Measurements from ENCODE around the gene TIMM10B. TPM values are rescaled to one million over a fixed set of nuclear protein-coding genes. Genes with fewer than 3 reads are reported as not detected.

TIMM10B gene
- total and polyA plus RNA-seq, 2 of the 13 experiments (the other 11 are each of a cell fraction or from before 2014, with no cell fraction given), result 34.9 to 39.5 TPM

DNA sequence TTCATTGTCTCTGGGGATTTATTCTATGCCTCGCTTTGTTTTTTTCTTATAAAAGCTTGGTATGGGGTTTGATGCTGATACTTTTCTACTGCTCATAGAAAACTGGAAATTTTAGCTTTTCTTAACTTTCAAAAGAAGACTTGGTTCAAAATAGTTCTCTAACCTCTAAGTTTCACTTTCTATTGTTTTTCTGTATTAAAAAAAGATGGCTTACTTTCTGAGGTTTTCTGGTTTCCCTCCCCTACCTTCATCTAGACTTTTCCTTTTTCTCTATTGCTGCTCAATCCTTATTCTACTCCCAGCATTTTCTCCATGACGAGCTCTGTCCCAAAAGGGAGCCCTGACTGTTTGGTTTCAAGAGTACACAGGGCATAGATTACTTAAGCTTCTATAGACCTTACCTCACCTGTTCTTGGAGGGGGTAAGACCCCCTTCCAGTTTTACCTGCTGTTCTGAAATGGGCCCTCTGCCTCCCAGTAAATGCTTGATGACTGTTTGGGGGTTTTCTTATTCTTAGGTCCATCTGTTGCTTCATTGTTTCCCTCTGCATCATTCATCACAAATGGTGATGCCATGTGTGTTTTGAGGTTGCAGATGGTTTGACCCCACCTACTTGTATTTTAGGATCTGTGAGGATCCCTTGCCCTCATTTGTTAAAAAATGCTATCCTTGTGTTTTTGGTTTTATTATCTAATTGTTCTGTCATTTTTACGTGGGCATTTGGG lies 45.3 kb downstream of the TIMM10B start (continued):
- TF ChIP-seq ZNF20 (CRISPR knock-in tag; IDR thresholded peaks at IDR 0.05), result no peak
- no peak for TF ChIP-seq RELA (CRISPR knock-in tag; IDR thresholded peaks at IDR 0.05)
- TF ChIP-seq ZNF30 (CRISPR knock-in tag; IDR thresholded peaks at IDR 0.05), result no peak
- no peak for TF ChIP-seq MXD4 (CRISPR knock-in tag; IDR thresholded peaks at IDR 0.05)

DNA sequence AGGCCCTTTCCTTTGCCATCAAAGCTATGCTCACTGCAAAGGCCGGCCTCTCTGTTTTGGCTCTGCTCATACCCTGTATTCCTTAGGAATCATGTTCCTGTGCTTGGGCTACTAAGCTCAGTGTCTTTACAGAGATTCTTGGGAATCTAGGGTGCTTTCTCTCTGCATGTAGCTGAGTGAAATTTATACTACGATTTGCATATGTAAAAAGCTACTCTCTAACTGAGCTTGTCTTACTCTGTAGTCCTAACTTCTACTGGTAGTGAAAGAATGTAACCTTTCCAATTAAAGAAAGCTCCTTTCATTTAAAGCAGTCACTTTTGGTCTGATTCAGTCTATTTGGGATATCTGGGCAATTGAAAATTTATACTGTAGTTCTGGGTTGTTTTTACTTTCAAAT lies 48.0 kb downstream of the TIMM10B start:
- FAIRE-seq, result no peak
- no peaks in the 10 kb centered on the region for H3K4me1 ChIP-seq (ENCODE audit: insufficient read depth, low read length)
- H3K9ac ChIP-seq (ENCODE audit: insufficient read depth, low read depth, low read length), result no peak overlapping the region
- no peak overlapping the region for H3K4me3 ChIP-seq (replicated peaks in 1 of 3; ENCODE audit: insufficient read depth in 1 of 3, low read depth in 2 of 3, low read length in 3 of 3)
- ATAC-seq, result no peak
- no peak overlapping the region for H3K4me2 ChIP-seq (ENCODE audit: low read depth, low read length)
- POLR2A ChIA-PET, result no interaction called here
- 74% methylated on average over 2 of the region's 2 CpGs for WGBS (ENCODE audit: low lambda C conversion rate)
- TF ChIP-seq KMT2B (CRISPR knock-in tag; IDR thresholded peaks at IDR 0.05) (no peak), IKZF1 (IDR thresholded peaks at IDR 0.05) (no peak), IRF2 (CRISPR knock-in tag; IDR thresholded peaks at IDR 0.05) (no peak), RCOR2 (CRISPR knock-in tag; IDR thresholded peaks at IDR 0.05) (no peak), ZNF709 (CRISPR knock-in tag; IDR thresholded peaks at IDR 0.05) (no peak), ZNF724P (CRISPR knock-in tag; IDR thresholded peaks at IDR 0.05; ENCODE audit: borderline replicate concordance) (no peak), ZNF556 (CRISPR knock-in tag; IDR thresholded peaks at IDR 0.05; ENCODE audit: borderline replicate concordance) (no peak)
- H2AFZ ChIP-seq (ENCODE audit: low read length), result no peak overlapping the region
- H3K9me3 ChIP-seq (ENCODE audit: low read length), result no peaks in the 10 kb centered on the region
- no peaks in the 10 kb centered on the region for H3K79me2 ChIP-seq (ENCODE audit: insufficient read depth, low read length)
- BruUV-seq (replicated peaks), result no TSS peak
- H3K36me3 ChIP-seq (replicated peaks in 1 of 2; ENCODE audit: control insufficient read depth in 1 of 2, insufficient read depth in 2 of 2, low read length in 2 of 2), result no peaks in the 10 kb centered on the region; a peak in 2 of 5 replicates
- no peaks in the 10 kb centered on the region for H3K27me3 ChIP-seq (ENCODE audit: control insufficient read depth in 1 of 2, insufficient read depth in 2 of 2, low read length in 2 of 2)
- no peak for DNase-seq (ENCODE audit: low spot score)
- intact Hi-C loops (cut with micrococcal nuclease; ENCODE audit: unreplicated experiment), result no loop called here
- in situ Hi-C loops (cut with HindIII; ENCODE audit: extremely low pct_ligation_motif_present, low pct_unique_long_range_greater_than_20kb), result no loop called here
- H4K20me1 ChIP-seq (ENCODE audit: insufficient read depth, low read length), result peaks cover 4% of the 10 kb centered on the region; the same call in 1 of the 2 replicates
- no peak overlapping the region for H3K27ac ChIP-seq (ENCODE audit: extremely low read length, insufficient read depth, low read length)
- CTCF ChIA-PET (ENCODE audit: low intra/inter-chr PET ratio, low total read pairs), result interaction anchor here (1.3 kb wide), 1 partner anchor 139 kb away, joined by 3 read pairs; no protein-coding TSS in a partner anchor
